22Rv1 (cell line): Measurements from ENCODE around the gene GOLPH3L.

Source experiments
- ZFX ChIP-seq: fragments of 450-650 bp; IDR thresholded peaks from 2 replicates; pipeline ENCODE4 v1.6.1; 2017; ENCODE audit warnings: antibody characterized with exemption, borderline replicate concordance
- TF ChIP-seq, protein P1 (sequence below): fragments of 450-650 bp; IDR thresholded peaks from 2 replicates; pipeline ENCODE4 v1.5.1; 2017; ENCODE audit warnings: mild to moderate bottlenecking

DNA sequence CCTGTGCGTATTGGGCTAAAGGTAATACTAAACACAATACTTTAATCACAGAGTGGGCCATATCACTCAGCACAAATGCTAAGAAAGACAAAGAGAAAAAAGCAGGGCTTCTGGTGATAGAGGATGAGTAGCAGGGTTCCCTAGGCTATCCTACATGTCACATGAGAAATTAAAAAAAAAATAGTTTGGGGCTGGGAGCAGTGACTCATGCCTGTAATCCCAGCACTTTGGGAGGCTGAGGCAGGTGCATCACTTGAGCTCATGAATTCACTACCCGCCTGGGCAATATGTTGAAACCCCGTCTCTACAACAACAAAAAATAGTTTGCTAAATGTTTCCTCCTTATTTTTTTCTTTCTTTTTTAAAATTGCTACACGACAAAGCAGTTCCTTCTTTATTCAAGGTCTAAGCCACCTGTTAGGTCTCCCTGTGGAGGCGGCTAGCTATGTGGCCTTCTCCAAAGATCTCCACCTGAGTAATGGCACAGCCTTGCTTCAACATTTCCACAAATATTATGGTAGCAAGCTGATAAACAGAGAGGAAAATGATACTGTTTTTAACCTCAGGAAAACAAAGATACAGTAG is 69.0 kb downstream of the GOLPH3L start:
- TF ChIP-seq, protein P1, sequence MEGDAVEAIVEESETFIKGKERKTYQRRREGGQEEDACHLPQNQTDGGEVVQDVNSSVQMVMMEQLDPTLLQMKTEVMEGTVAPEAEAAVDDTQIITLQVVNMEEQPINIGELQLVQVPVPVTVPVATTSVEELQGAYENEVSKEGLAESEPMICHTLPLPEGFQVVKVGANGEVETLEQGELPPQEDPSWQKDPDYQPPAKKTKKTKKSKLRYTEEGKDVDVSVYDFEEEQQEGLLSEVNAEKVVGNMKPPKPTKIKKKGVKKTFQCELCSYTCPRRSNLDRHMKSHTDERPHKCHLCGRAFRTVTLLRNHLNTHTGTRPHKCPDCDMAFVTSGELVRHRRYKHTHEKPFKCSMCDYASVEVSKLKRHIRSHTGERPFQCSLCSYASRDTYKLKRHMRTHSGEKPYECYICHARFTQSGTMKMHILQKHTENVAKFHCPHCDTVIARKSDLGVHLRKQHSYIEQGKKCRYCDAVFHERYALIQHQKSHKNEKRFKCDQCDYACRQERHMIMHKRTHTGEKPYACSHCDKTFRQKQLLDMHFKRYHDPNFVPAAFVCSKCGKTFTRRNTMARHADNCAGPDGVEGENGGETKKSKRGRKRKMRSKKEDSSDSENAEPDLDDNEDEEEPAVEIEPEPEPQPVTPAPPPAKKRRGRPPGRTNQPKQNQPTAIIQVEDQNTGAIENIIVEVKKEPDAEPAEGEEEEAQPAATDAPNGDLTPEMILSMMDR, result no peak
- TF ChIP-seq ZFX, result no peak
